OCI-LY3 (cell line): ENCODE measurements around the gene TRIO.

Source experiments
- CTCF ChIP-seq: fragments of 200-600, 300-600 bp; sonication (generic); IDR thresholded peaks from 2 replicates; pipeline ENCODE4 v1.5.1; 2014; ENCODE audit warnings: antibody characterized with exemption, low read length, low read depth
- EZH2phosphoT487 ChIP-seq: fragments of 200-600 bp; shearing (Covaris generic); IDR thresholded peaks from 2 replicates; pipeline ENCODE4 v1.6.1; 2018; ENCODE audit warnings: antibody characterized with exemption, mixed run types, low read depth

GRCh38 chr5:14157493-14157782 lies 14.3 kb downstream of the TRIO start:
- TF ChIP-seq CTCF (no peak), EZH2phosphoT487 (no peak)
